Natural killer cell treated with Interleukin-12 subunit alpha and Interleukin-12 subunit beta and Interleukin-15 and Interleukin-18, amount 100 ng/mL, for 72 hours (primary cell): Measurements from ENCODE around the gene GALNT2. TPM values are rescaled to one million over a fixed set of nuclear protein-coding genes. Genes with fewer than 3 reads are reported as not detected.

Experiments used
- ATAC-seq, 2 donors: fragments of 150-1000 bp; cut with Tn5 transposase in 1 of 2; sonication (Bioruptor Pico), chemical (Tn5 transposase) in 1 of 2; 2 replicates each; pipeline ENCODE4 v1.10.0; 2021
- DNase-seq: peaks from one replicate; pipeline ENCODE4 v3.0.0; 2022; ENCODE audit warnings: low spot score
- H3K27ac Mint-ChIP-seq, 2 donors: 1 replicate in 1 of 2; 2 replicates in 1 of 2; pipeline ENCODE4 v1.8.0; 2022; ENCODE audit warnings: mixed read lengths in 2 of 2, mild to moderate bottlenecking in 1 of 2, moderate library complexity in 1 of 2
- H3K27me3 Mint-ChIP-seq, 2 donors: 1 replicate in 1 of 2; 2 replicates in 1 of 2; pipeline ENCODE4 v1.8.0; 2022; ENCODE audit warnings: mixed read lengths in 2 of 2
- H3K36me3 Mint-ChIP-seq: one replicate; pipeline ENCODE4 v1.8.0; 2022; ENCODE audit warnings: mixed read lengths
- H3K4me1 Mint-ChIP-seq, 2 donors: 1 replicate in 1 of 2; 2 replicates in 1 of 2; pipeline ENCODE4 v1.8.0; 2022; ENCODE audit warnings: low read depth in 2 of 2, mixed read lengths in 2 of 2, mild to moderate bottlenecking in 1 of 2
- H3K4me3 Mint-ChIP-seq: one replicate; pipeline ENCODE4 v1.8.0; 2022; ENCODE audit warnings: mixed read lengths
- H3K9me3 Mint-ChIP-seq: 2 replicates; pipeline ENCODE4 v1.8.0; 2022; ENCODE audit warnings: mixed read lengths
- total RNA-seq, 2 donors: library from RNA; stranded (reverse); gene quantifications; one replicate each; pipeline ENCODE4 v1.2.3, GENCODE V29; 2022

GALNT2 gene
- total RNA-seq, 2 donors from 2014 or later, result 37.7 to 51.5 TPM

DNA sequence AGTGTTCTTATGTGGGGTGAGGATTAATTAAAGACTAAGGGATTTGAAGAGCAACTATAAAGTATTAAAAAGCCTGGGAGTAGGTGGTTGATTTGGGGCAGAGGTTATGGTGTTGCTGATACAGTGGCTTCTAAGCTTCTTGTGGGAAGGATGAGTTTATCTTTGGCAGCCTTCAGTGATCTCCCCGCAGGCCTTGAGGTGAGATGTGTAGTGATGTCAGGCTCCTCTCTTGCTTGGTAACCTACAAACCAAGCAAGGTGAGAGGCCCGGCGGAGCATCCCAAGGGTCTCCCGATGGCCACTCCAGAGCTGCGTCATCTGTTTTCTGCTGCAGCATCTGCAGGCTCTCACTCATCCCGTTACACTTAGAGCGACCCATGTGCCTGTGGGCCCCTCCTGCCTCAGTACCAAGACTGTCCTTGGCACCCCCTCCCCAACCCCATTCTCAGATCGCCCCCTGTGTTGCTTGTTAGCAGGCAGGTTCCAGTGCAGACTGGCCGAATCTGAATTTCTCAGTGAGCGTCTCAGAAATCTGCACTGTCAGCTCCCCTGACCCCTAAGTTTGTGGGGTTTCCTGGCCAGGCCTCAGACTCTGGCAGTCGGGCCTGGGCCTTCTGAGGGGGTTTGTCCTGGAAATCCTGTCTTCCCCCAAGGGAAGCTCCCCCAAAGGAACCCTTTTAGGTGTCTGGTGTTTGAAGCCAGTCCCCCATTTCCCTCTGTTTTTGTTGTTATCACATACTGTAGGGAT, 77.9 kb downstream of the GALNT2 start:
- ATAC-seq (no peak), DNase-seq (no peak)
- Mint-ChIP-seq H3K36me3 (no peaks in the 10 kb centered on the region), H3K4me3 (no peak overlapping the region), H3K4me1 (peaks cover 58 to 66% of the 10 kb centered on the region in 2 donors), H3K27me3 (no peaks in the 10 kb centered on the region), H3K9me3 (no peaks in the 10 kb centered on the region), H3K27ac (peak overlapping the region in 1 of 2 donors; percentile 91)

- DNase-seq (no peak), ATAC-seq (no peak)
- Mint-ChIP-seq H3K9me3 (no peaks in the 10 kb centered on the region), H3K27me3 (no peaks in the 10 kb centered on the region), H3K4me1 (peaks cover 64 to 70% of the 10 kb centered on the region in 2 donors), H3K27ac (peak overlapping the region; percentile 51 to 91), H3K36me3 (no peaks in the 10 kb centered on the region), H3K4me3 (no peak overlapping the region)
Observed at GRCh38 chr1:230145505-230145899, 78.5 kb downstream of the GALNT2 start.

DNA sequence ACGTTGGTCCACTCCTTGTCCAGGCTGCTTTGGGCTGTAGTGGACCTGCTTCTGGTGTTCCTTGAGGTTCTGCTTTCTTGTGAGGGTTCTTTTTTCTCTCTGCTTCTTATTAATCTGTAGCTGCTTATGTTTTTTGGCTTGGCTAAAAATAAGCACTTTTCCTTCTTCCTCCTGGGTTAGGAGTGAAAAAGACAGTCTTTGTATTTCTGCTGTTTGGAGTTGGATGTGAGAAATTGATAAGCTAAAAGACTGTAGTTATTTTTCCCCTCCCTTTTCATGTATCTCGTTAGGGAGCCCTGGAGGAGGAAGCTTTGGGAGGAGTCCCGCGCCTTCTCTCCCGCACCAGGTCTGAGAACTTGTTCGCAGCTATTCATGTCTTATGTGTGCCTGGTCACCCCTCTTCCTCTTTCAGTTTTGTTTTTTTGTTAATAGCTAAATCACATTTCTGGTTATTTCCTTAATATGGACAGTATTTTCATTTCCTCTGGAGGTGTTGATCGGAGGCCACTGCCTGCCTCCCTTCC, 79.0 kb downstream of the GALNT2 start:
- peak overlapping the region; percentile 70 for H3K4me3 Mint-ChIP-seq
- DNase-seq (no peak), ATAC-seq (no peak)
- no peaks in the 10 kb centered on the region for H3K27me3 Mint-ChIP-seq
- no peaks in the 10 kb centered on the region for H3K9me3 Mint-ChIP-seq
- H3K36me3 Mint-ChIP-seq, result no peaks in the 10 kb centered on the region
- peaks cover 65 to 68% of the 10 kb centered on the region in 2 donors for H3K4me1 Mint-ChIP-seq
- peak overlapping the region; percentile 51 to 91 for H3K27ac Mint-ChIP-seq

GRCh38 chr1:230146709-230147108, 79.7 kb downstream of the GALNT2 start:
- DNase-seq, result no peak
- H3K36me3 Mint-ChIP-seq, result no peaks in the 10 kb centered on the region
- ATAC-seq, result no peak
- peak overlapping the region; percentile 51 to 91 for H3K27ac Mint-ChIP-seq
- H3K4me1 Mint-ChIP-seq, result peaks cover 65 to 71% of the 10 kb centered on the region in 2 donors
- H3K4me3 Mint-ChIP-seq, result no peak overlapping the region
- H3K27me3 Mint-ChIP-seq, result no peaks in the 10 kb centered on the region
- no peaks in the 10 kb centered on the region for H3K9me3 Mint-ChIP-seq

DNA sequence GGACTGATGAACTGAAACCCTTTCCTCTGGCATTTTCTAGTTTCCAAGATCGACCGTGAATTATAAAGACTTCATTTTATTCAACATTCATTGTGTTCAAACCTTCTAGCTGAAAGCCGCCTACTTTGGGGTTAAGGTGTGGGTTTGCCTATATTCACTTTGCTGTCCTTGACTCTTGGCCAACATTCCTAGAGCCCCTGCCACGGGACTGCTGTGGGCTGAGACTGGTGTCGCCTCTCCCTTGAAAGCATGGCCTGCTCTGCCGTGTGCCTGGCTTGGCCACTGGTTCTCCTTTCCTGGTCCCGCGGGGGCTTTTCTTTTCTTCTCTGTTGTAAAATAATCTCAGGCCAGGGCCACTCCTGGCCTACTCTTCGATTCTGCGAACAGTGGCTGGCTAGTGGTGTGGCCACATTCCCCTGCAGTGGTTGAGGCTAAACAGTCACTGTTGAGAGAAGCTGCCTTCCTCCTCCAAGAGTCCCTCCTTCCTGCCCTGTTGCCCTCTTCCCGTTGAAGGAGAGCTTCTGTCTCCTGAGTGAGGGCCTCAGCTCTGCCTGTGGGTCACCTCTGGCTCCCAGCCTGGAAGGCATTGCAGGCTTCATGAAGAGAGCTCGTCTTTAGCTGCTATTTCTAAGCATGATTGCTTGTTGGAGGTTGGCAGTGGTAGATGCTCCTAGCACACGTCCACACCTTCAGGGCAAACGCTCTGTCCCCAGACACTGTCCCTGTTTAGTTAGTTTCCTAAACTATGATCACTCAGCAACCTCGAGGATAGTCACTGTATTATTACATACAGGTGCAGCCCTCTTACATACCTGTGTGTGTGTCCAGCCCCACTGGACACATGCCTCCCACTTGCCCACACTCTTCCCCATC, 80.5 kb downstream of the GALNT2 start:
- peak overlapping the region; percentile 38 to 91 for H3K27ac Mint-ChIP-seq
- no peaks in the 10 kb centered on the region for H3K27me3 Mint-ChIP-seq
- DNase-seq (no peak), ATAC-seq (no peak)
- H3K36me3 Mint-ChIP-seq, result no peaks in the 10 kb centered on the region
- H3K4me1 Mint-ChIP-seq, result peaks cover 64 to 71% of the 10 kb centered on the region in 2 donors
- H3K9me3 Mint-ChIP-seq, result no peaks in the 10 kb centered on the region
- H3K4me3 Mint-ChIP-seq, result no peak overlapping the region

DNA sequence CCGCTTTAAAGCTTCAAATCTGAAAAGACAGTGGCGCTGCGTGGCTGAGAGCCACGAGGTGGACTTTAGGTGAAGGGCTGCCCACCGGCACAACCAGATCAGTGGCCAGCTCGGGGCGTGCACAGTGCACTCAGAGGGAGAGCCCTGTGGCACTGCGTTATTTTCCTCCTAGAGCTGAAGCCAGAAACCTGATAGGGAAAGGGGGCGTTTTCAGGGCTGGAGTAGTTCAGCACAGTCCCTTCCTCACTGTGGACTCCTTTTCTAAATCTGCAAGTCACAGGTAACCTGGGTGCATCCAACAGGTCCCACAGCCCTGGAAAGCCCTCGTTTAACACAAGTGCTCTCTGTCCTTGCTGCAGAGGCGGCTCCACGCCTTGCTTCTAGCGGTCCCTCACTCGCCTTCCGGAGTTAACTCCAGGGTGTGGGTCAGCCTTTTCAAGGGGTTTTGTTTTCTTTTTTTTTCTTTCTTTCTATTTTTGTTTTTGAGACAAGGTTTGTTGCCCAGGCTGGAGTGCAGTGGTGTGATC, 81.2 kb downstream of the GALNT2 start:
- peak overlapping the region in 1 of 2 donors; percentile 78 for H3K27ac Mint-ChIP-seq
- no peaks in the 10 kb centered on the region for H3K9me3 Mint-ChIP-seq
- no peak overlapping the region for H3K4me3 Mint-ChIP-seq
- H3K27me3 Mint-ChIP-seq, result no peaks in the 10 kb centered on the region
- ATAC-seq, result no peak
- H3K4me1 Mint-ChIP-seq, result peaks cover 57 to 64% of the 10 kb centered on the region in 2 donors
- no peaks in the 10 kb centered on the region for H3K36me3 Mint-ChIP-seq
- no peak for DNase-seq

DNA sequence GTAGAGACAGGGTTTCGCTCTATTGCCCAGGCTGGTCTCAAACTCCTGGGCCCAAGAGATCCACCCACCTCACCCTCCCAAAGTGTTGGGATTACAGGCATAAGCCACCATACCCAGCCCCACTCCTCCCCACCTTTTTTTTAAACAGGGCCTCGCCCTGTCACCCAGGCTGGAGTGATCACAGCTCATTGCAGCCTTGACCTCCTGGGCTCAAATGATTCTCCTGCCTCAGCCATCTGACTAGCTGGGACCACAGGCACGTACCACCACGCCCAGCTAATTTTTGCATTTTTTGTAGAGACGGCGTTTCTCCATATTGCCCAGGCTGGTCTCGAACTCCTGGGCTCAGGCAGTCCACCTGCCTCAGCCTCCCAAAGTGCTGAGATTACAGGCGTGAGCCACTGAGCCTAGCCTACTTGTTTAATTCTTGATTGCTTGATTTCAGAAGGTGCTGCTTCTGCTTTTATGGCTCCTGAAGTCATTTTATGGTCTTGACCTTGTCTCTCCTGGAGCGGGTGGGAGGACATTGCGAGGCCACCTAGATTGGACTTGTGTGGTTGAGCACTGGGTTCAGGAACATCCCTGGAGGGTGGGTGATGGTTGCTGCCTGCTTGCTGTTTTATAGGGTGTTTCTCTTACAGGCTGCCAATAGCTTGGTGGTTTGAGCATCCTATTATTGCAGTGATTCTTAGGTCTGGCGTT, 81.9 kb downstream of the GALNT2 start:
- no peaks in the 10 kb centered on the region for H3K27me3 Mint-ChIP-seq
- peaks cover 53 to 63% of the 10 kb centered on the region in 2 donors for H3K4me1 Mint-ChIP-seq
- no peaks in the 10 kb centered on the region for H3K36me3 Mint-ChIP-seq
- no peak overlapping the region for H3K4me3 Mint-ChIP-seq
- ATAC-seq, result no peak
- peak overlapping the region in 1 of 2 donors; percentile 74 for H3K27ac Mint-ChIP-seq
- DNase-seq, result no peak
- H3K9me3 Mint-ChIP-seq, result no peaks in the 10 kb centered on the region

GRCh38 chr1:230149751-230150584, 82.9 kb downstream of the GALNT2 start:
- Mint-ChIP-seq H3K4me3 (peak overlapping the region; percentile 48), H3K27ac (peak overlapping the region in 1 of 2 donors; percentile 74), H3K4me1 (peaks cover 49 to 56% of the 10 kb centered on the region in 2 donors), H3K9me3 (no peaks in the 10 kb centered on the region), H3K36me3 (no peaks in the 10 kb centered on the region), H3K27me3 (no peaks in the 10 kb centered on the region)
- ATAC-seq (peak in 1 of 2 donors; percentile 62), DNase-seq (no peak)

DNA sequence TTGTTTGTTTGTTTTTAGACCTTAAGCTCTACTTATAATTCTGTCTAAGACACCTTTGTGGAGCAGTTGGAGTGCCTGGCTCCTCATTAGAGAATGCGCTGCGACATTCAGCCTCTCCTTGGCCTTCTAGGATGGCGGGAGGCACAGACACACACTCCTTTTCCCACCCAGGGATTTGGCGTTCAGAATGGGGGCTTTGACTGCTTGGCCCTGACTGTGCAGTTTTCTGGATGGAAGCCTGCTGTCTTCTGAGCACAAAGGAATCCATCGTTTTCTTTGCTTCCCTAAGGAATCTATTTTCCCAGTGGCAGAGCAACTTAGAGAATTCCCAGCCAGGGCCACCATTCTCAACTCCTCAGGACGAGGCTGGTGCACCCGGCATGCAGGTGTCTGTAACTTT, 83.6 kb downstream of the GALNT2 start:
- Mint-ChIP-seq H3K4me1 (peaks cover 44 to 53% of the 10 kb centered on the region in 2 donors), H3K36me3 (no peaks in the 10 kb centered on the region), H3K4me3 (peak overlapping the region; percentile 48), H3K9me3 (no peaks in the 10 kb centered on the region), H3K27ac (peak overlapping the region in 1 of 2 donors; percentile 74), H3K27me3 (no peaks in the 10 kb centered on the region)
- ATAC-seq, result no peak
- no peak for DNase-seq

DNA sequence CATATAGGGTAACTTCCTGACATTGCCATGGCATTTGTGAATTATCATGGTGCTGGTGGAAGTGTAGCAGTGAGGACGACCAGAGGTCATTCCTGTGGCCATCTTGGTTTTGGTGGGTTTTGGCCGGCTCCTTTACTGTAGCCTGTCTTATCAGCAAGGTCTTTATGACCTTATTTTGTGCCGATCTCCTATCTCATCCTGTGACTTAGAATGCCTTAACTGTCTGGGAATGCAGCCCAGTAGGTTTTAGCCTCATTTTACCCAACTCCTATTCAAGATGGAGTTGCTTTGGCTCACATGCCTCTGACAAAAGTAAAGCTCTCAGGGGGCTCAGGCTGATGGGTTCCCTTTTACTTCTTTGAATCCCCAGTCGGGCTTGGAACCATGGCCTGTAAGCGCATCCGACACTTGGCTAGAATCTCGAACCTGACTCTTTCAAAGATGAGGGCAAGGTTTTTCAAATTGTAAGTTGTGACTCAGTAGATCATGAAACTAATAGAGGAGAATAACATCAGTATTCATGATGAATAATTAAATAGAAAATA, 85.0 kb downstream of the GALNT2 start:
- H3K4me3 Mint-ChIP-seq, result no peak overlapping the region

DNA sequence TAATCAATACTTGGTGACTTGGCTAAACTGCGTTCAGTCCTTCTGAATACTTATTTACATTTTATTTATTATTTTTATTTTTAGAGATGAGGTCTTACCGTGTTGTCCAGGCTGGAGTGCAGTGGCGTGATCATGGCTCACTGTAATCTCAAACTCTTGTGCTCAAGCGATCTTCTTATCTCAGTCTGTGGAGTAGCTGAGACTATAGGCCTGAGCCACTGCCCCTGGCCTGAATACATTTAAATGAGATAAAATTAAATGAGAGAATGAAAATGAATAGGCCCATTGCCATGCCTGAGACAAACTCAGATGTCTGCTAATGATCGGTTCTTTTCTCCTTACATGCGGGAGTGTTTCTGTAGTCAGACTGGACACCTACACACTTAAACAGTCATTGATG, 86.0 kb downstream of the GALNT2 start:
- no peak overlapping the region for H3K27ac Mint-ChIP-seq
- ATAC-seq, result no peak
- H3K9me3 Mint-ChIP-seq, result no peaks in the 10 kb centered on the region
- H3K4me3 Mint-ChIP-seq, result no peak overlapping the region
- no peaks in the 10 kb centered on the region for H3K27me3 Mint-ChIP-seq
- peaks cover 38 to 47% of the 10 kb centered on the region in 2 donors for H3K4me1 Mint-ChIP-seq
- no peaks in the 10 kb centered on the region for H3K36me3 Mint-ChIP-seq
- no peak for DNase-seq

More for the DNA sequence above, 85.0 kb downstream of the GALNT2 start:
- Mint-ChIP-seq H3K9me3 (no peaks in the 10 kb centered on the region), H3K4me1 (peaks cover 35 to 50% of the 10 kb centered on the region in 2 donors), H3K27me3 (no peaks in the 10 kb centered on the region), H3K36me3 (no peaks in the 10 kb centered on the region), H3K27ac (no peak overlapping the region)
- ATAC-seq (no peak), DNase-seq (no peak)

DNA sequence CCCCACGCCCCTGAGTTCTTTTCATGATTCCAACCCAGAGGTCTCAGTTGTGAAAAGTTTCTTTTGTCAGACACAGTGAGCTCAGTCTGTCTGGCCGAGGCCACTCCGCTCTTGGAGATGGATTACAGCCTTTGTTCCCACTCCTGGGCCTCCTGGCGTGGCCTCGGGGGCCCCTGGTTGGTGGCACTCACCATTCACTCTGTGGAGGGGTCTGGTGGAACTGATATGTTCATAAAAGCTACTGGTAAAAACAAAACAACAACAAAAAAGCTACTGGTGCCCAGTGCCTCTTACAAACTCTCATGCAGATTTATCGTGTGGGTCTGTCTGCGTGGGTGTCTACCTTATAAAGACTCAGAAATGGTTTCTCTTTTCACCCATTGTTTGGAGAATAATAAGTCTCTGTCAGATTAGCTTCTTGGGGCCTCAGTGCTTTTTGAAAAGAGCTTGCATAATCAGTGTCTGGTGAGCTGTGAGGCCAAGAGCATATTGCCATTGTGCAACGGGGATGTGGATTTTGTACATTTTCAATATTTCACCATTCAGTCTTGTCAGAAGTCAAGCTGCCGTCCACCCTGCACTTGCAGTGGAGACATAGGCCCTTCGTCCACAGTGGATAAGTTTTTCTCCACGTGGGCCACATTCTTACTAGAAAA, 86.7 kb downstream of the GALNT2 start:
- peak in 1 of 2 donors; percentile 29 for ATAC-seq
- Mint-ChIP-seq H3K27me3 (no peaks in the 10 kb centered on the region), H3K27ac (no peak overlapping the region)

More for the DNA sequence above, 86.7 kb downstream of the GALNT2 start:
- Mint-ChIP-seq H3K4me1 (peaks cover 41 to 47% of the 10 kb centered on the region in 2 donors), H3K36me3 (no peaks in the 10 kb centered on the region), H3K9me3 (no peaks in the 10 kb centered on the region), H3K4me3 (no peak overlapping the region)
- DNase-seq, result no peak
